C4-2B (cell line): ENCODE results near the gene PRKCQ.

Experiments used
- CTCF ChIP-seq: fragments of 450-650 bp; conservative IDR thresholded peaks from 2 replicates; pipeline ENCODE4 v1.5.1; 2017; ENCODE audit warnings: mild to moderate bottlenecking
- ZFX ChIP-seq: fragments of 450-650 bp; IDR thresholded peaks from 2 replicates; pipeline ENCODE4 v1.6.1; 2017

GRCh38 chr10:6487920-6488319 lies 92.2 kb downstream of the PRKCQ start:
- TF ChIP-seq CTCF (no peak), ZFX (no peak)
